Lower leg skin (tissue), 4 donors: ENCODE measurements around the gene CACNB3. TPM values are rescaled to one million over a fixed set of nuclear protein-coding genes. Genes with fewer than 3 reads are reported as not detected.
"Not testable (repeated sequence)": the region's sequence is repeated elsewhere in the genome, so short reads cannot be mapped to it uniquely, and the experiment has no call there.

Source experiments
- DNase-seq, 2 donors: peaks; one replicate each; pipeline ENCODE4 v3.0.0-alpha.2; 2019; ENCODE audit warnings: low spot score in 2 of 2
- H3K4me3 ChIP-seq: fragments of 200-600 bp; sonication (generic); 2 replicates; pipeline ENCODE4 v1.5.1; 2017; ENCODE audit warnings: mild to moderate bottlenecking, low read depth; ENCODE audit not compliant: poor library complexity, severe bottlenecking
- CTCF ChIP-seq, 3 donors: fragments of 450-650 bp; IDR thresholded peaks; one replicate each; pipeline ENCODE4 v1.5.1; 2016; ENCODE audit warnings: antibody characterized with exemption in 3 of 3, mild to moderate bottlenecking in 3 of 3, moderate library complexity in 2 of 3
- POLR2A ChIP-seq, 2 donors: fragments of 450-650 bp; IDR thresholded peaks; one replicate each; pipeline ENCODE4 v1.6.1; 2016 to 2017; ENCODE audit warnings: antibody characterized with exemption in 2 of 2, mild to moderate bottlenecking in 1 of 2, moderate library complexity in 1 of 2
- WGBS, 2 donors: methylation state at CpG; one replicate each; pipeline ENCODE4 v1.1.5; 2018; 5-methylcytosine and 5-hydroxymethylcytosine counted together
- intact Hi-C: fragments of 100-400 bp; cut with DNase I; formaldehyde crosslinking; loops from one replicate; pipeline ENCODE4 v1.15.0; 2023; ENCODE audit warnings: low total_unique reads
- total RNA-seq, 4 donors: library from RNA; depleted of rRNA; stranded (reverse); fragments of >200 nt; gene quantifications; one replicate each; pipeline ENCODE4 v1.1.0, GENCODE V29; 2016

CACNB3 gene
- total RNA-seq, 4 donors from 2014 or later, result 8.4 to 15.3 (median 9.5) TPM

GRCh38 chr12:48859607-48860006 is 41.3 kb downstream of the CACNB3 start:
- H3K4me3 ChIP-seq, result no peak overlapping the region
- intact Hi-C loops, result loop anchor here (5.0 kb wide), 1 partner anchor 138 kb away; the partner anchor contains the start of gene DDN
- 92 to 95% methylated on average over 5 of the region's 5 CpGs for WGBS, 2 donors
- TF ChIP-seq POLR2A (IDR thresholded peaks at IDR 0.05) (no peak), CTCF (IDR thresholded peaks at IDR 0.05) (no peak)
- no peak for DNase-seq

GRCh38 chr12:48860236-48860635 is 41.9 kb downstream of the CACNB3 start:
- WGBS, 2 donors, result 85% methylated on average over 5 of the region's 5 CpGs

GRCh38 chr12:48861111-48861510 is 42.8 kb downstream of the CACNB3 start:
- intact Hi-C loops, result no loop called here
- 36 to 37% methylated on average over 2 of the region's 2 CpGs for WGBS, 2 donors
- no peak overlapping the region for H3K4me3 ChIP-seq
- TF ChIP-seq CTCF (IDR thresholded peaks at IDR 0.05), result no peak
- no peak for TF ChIP-seq POLR2A (IDR thresholded peaks at IDR 0.05)
- no peak for DNase-seq

More at GRCh38 chr12:48860236-48860635, 41.9 kb downstream of the CACNB3 start:
- intact Hi-C loops, H3K4me3 ChIP-seq, DNase-seq: not testable (repeated sequence)

GRCh38 chr12:48862760-48863159 is 44.5 kb downstream of the CACNB3 start:
- DNase-seq, result no peak
- WGBS, 2 donors, result 73 to 75% methylated on average over 5 of the region's 5 CpGs
- intact Hi-C loops, result no loop called here
- no peak for TF ChIP-seq CTCF (IDR thresholded peaks at IDR 0.05)
- TF ChIP-seq POLR2A (IDR thresholded peaks at IDR 0.05), result no peak
- no peak overlapping the region for H3K4me3 ChIP-seq

GRCh38 chr12:48863291-48863690 is 45.0 kb downstream of the CACNB3 start:
- 62 to 65% methylated on average over 4 of the region's 4 CpGs for WGBS, 2 donors
- TF ChIP-seq POLR2A (IDR thresholded peaks at IDR 0.05) (no peak), CTCF (IDR thresholded peaks at IDR 0.05) (no peak)
- intact Hi-C loops, result no loop called here

GRCh38 chr12:48865281-48866051 is 47.2 kb downstream of the CACNB3 start, which contains the start of gene RND1:
RND1 (minus strand) TSS chr12:48865870; CDS start chr12:48865767, 103 bp downstream.
- peak within 1 kb of the TSS; percentile 20 for H3K4me3 ChIP-seq
- peak; percentile 92 to 97 for DNase-seq
- TF ChIP-seq POLR2A (IDR thresholded peaks at IDR 0.05), result peak in 1 of 2 donors; percentile 18
- TF ChIP-seq CTCF (IDR thresholded peaks at IDR 0.05), result no peak
- intact Hi-C loops, result no loop called here
- WGBS, 2 donors, result 2 to 3% methylated on average over 24 to 32 of the region's 32 CpGs

More at GRCh38 chr12:48863291-48863690, 45.0 kb downstream of the CACNB3 start:
- H3K4me3 ChIP-seq, result no peak overlapping the region
- DNase-seq, result no peak
